HCT116 (cell line): Measurements from ENCODE around the gene UNC80. TPM values are rescaled to one million over a fixed set of nuclear protein-coding genes. Genes with fewer than 3 reads are reported as not detected.

ENCODE experiments used
- ATAC-seq: fragments of 200-7000 bp; cut with Tn5 transposase; 2 replicates; pipeline ENCODE4 v1.9.1; 2020; ENCODE audit warnings: mild to moderate bottlenecking, moderate library complexity
- BruUV-seq: library from RNA; stranded (reverse); fragments of 400-500 nt; replicated peaks from 2 replicates; lab custom pipeline; 2021; lab: Mats Ljungman, UMichigan
- CTCF ChIA-PET: fragments of 300-600 bp; sonication (Branson Sonifier 250); formaldehyde crosslinking; loops from one replicate; lab custom pipeline; 2021; ENCODE audit warnings: antibody characterized with exemption; lab: Charles Lee
- POLR2A ChIA-PET: fragments of 300-600, 350-600 bp; sonication (Branson Sonifier 250); formaldehyde crosslinking; loops from one replicate; lab custom pipeline; 2021; ENCODE audit warnings: antibody characterized with exemption; lab: Charles Lee
- RAD21 ChIA-PET, 2 experiments: fragments of 300-600 bp; sonication (Branson Sonifier 250); formaldehyde crosslinking; loops; one replicate each; lab custom pipeline; 2023; ENCODE audit warnings: low total read pairs in 2 of 2; ENCODE audit not compliant: uncharacterized antibody in 2 of 2, unreplicated experiment in 2 of 2, low non-redundant PET in 1 of 2; lab: Charles Lee
- DNase-seq: peaks from one replicate; pipeline ENCODE4 v3.0.0-alpha.2; 2010; ENCODE audit warnings: low read depth, low spot score
- H2AFZ ChIP-seq: fragments of 200-600 bp; shearing (Covaris generic), sonication (generic); 2 replicates; pipeline ENCODE4 v1.6.1; 2017; ENCODE audit warnings: low read depth, mixed run types, mixed read lengths, antibody characterized with exemption, low read length; ENCODE audit not compliant: poor library complexity, severe bottlenecking
- H3K27ac ChIP-seq: 2 replicates; pipeline ENCODE4 v1.5.1; 2012; ENCODE audit warnings: low read depth, low read length
- H3K27me3 ChIP-seq: fragments of 200-600 bp; sonication (generic); 2 replicates; pipeline ENCODE4 v1.6.1; 2016; ENCODE audit warnings: mixed run types, low read length, mixed read lengths; ENCODE audit not compliant: insufficient read depth
- H3K36me3 ChIP-seq, 2 experiments: fragments of 200-500 bp in 1 of 2; fragments of 200-600 bp in 1 of 2; sonication (Bioruptor generic) in 1 of 2; sonication (generic) in 1 of 2; 2 replicates each; pipeline versions ENCODE4 v1.5.1 to v1.6.1; 2014 to 2016; ENCODE audit warnings: low read length in 2 of 2, inconsistent platforms in 1 of 2, mixed read lengths in 1 of 2, mixed run types in 1 of 2; ENCODE audit not compliant: insufficient read depth in 2 of 2, control insufficient read depth in 1 of 2
- H3K4me1 ChIP-seq, 2 experiments: fragments of 200-600 bp in 1 of 2; sonication (generic) in 1 of 2; 2 replicates each; pipeline versions ENCODE4 v1.5.1 to v1.6.1; 2012 to 2017; ENCODE audit warnings: low read length in 2 of 2, inconsistent platforms in 1 of 2, mild to moderate bottlenecking in 1 of 2, mixed read lengths in 1 of 2, mixed run types in 1 of 2, moderate library complexity in 1 of 2; ENCODE audit not compliant: insufficient read depth in 2 of 2, control insufficient read depth in 1 of 2
- H3K4me2 ChIP-seq: fragments of 200-600 bp; sonication (generic); 2 replicates; pipeline ENCODE4 v1.6.1; 2017; ENCODE audit warnings: mixed run types, low read length, mixed read lengths
- H3K4me3 ChIP-seq, 2 experiments: fragments of 200-600 bp in 1 of 2; sonication (generic) in 1 of 2; replicated peaks in 1 of 2; 2 replicates each; pipeline ENCODE4 v1.5.1; 2011 to 2016; ENCODE audit warnings: low read length in 2 of 2, control low read depth in 1 of 2, low read depth in 1 of 2, mild to moderate bottlenecking in 1 of 2, mixed read lengths in 1 of 2, mixed run types in 1 of 2
- H3K79me2 ChIP-seq: fragments of 200-600 bp; sonication (generic); 2 replicates; pipeline ENCODE4 v1.6.1; 2017; ENCODE audit warnings: mild to moderate bottlenecking, mixed run types, low read length, moderate library complexity, mixed read lengths; ENCODE audit not compliant: insufficient read depth
- H3K9ac ChIP-seq: fragments of 200-600 bp; sonication (generic); 2 replicates; pipeline ENCODE4 v1.6.1; 2016; ENCODE audit warnings: low read length, mixed read lengths
- H3K9me2 ChIP-seq: fragments of 200-600 bp; sonication (generic), shearing (Covaris generic); 2 replicates; pipeline ENCODE4 v1.6.1; 2017; ENCODE audit warnings: mixed run types, mild to moderate bottlenecking, moderate library complexity; ENCODE audit not compliant: insufficient read depth
- H3K9me3 ChIP-seq, 2 experiments: fragments of 200-500 bp in 1 of 2; fragments of 200-600 bp in 1 of 2; sonication (Bioruptor generic) in 1 of 2; sonication (generic) in 1 of 2; 2 replicates each; pipeline ENCODE4 v1.6.1; 2014 to 2017; ENCODE audit warnings: low read length in 2 of 2, mixed read lengths in 2 of 2, inconsistent platforms in 1 of 2, low read depth in 1 of 2, mild to moderate bottlenecking in 1 of 2, mixed run types in 1 of 2, moderate library complexity in 1 of 2; ENCODE audit not compliant: control insufficient read depth in 1 of 2, insufficient read depth in 1 of 2
- H4K20me1 ChIP-seq: fragments of 200-600 bp; sonication (generic), shearing (Covaris generic); 2 replicates; pipeline ENCODE4 v1.6.1; 2017; ENCODE audit warnings: mixed run types, mild to moderate bottlenecking, moderate library complexity; ENCODE audit not compliant: insufficient read depth
- ATF3 ChIP-seq: IDR thresholded peaks from 2 replicates; pipeline ENCODE4 v1.6.1; 2012
- CBX3 ChIP-seq: IDR thresholded peaks from 2 replicates; pipeline ENCODE4 v1.6.1; 2012; ENCODE audit warnings: low read depth
- CTCF ChIP-seq, 3 experiments: fragments of 200-600 bp in 1 of 3; sonication (generic) in 1 of 3; IDR thresholded peaks in 2 of 3; conservative IDR thresholded peaks in 1 of 3; 2 replicates each; pipeline ENCODE4 v1.5.1; 2012 to 2017; ENCODE audit warnings: low read depth in 2 of 3, low read length in 2 of 3, antibody characterized with exemption in 1 of 3, borderline replicate concordance in 1 of 3, control low read depth in 1 of 3, mild to moderate bottlenecking in 1 of 3, mixed read lengths in 1 of 3, mixed run types in 1 of 3, moderate library complexity in 1 of 3; ENCODE audit not compliant: insufficient read depth in 1 of 3
- EGR1 ChIP-seq: IDR thresholded peaks from 2 replicates; pipeline ENCODE4 v1.6.1; 2012; ENCODE audit warnings: low read depth
- ELF1 ChIP-seq: IDR thresholded peaks from 2 replicates; pipeline ENCODE4 v1.6.1; 2012; ENCODE audit warnings: low read depth, borderline replicate concordance
- JUND ChIP-seq: IDR thresholded peaks from 2 replicates; pipeline ENCODE4 v1.6.1; 2012
- POLR2A ChIP-seq: IDR thresholded peaks from 2 replicates; pipeline ENCODE4 v1.7.0; 2011; ENCODE audit warnings: borderline replicate concordance; ENCODE audit not compliant: insufficient read depth, insufficient read length; ENCODE audit errors: extremely low read depth
- POLR2AphosphoS5 ChIP-seq: IDR thresholded peaks from 2 replicates; pipeline ENCODE4 v1.6.1; 2011; ENCODE audit warnings: mild to moderate bottlenecking, low read depth, low read length, moderate library complexity
- REST ChIP-seq: IDR thresholded peaks from 2 replicates; pipeline ENCODE4 v1.6.1; 2012; ENCODE audit warnings: low read depth
- SRF ChIP-seq: IDR thresholded peaks from 2 replicates; pipeline ENCODE4 v1.6.1; 2012; ENCODE audit warnings: low read depth
- YY1 ChIP-seq: IDR thresholded peaks from 2 replicates; pipeline ENCODE4 v1.6.1; 2011; ENCODE audit warnings: low read length, low read depth, moderate library complexity, mild to moderate bottlenecking; ENCODE audit not compliant: insufficient replicate concordance; ENCODE audit errors: extremely low read depth
- ZBTB33 ChIP-seq: IDR thresholded peaks from 2 replicates; pipeline ENCODE4 v1.6.1; 2011; ENCODE audit warnings: mild to moderate bottlenecking, low read length, moderate library complexity; ENCODE audit not compliant: insufficient replicate concordance; ENCODE audit errors: extremely low read depth
- ZFX ChIP-seq: fragments of 450-650 bp; IDR thresholded peaks from 2 replicates; pipeline ENCODE4 v1.6.1; 2017
- intact Hi-C: fragments of 100-400 bp; cut with micrococcal nuclease; formaldehyde crosslinking; loops from 2 replicates; pipeline ENCODE4 v1.10.0; 2022
- total RNA-seq: library from RNA; stranded (reverse); gene quantifications from one replicate; pipeline ENCODE4 v1.2.1, GENCODE V29; 2021; ENCODE audit not compliant: unreplicated experiment

Gene UNC80
- total RNA-seq, 1 experiment from 2014 or later, result not detected

- no peak overlapping the region for H3K27ac ChIP-seq
- no peak overlapping the region for H3K4me3 ChIP-seq
- ChIA-PET POLR2A (no interaction called here), CTCF (no interaction called here), RAD21 (no interaction called here)
- no peaks in the 10 kb centered on the region for H3K9me2 ChIP-seq
- H3K4me1 ChIP-seq, result no peaks in the 10 kb centered on the region
- ATAC-seq (no peak), DNase-seq (no peak)
- intact Hi-C loops, result no loop called here
- no peak overlapping the region for H2AFZ ChIP-seq
- no peaks in the 10 kb centered on the region for H4K20me1 ChIP-seq
- no peaks in the 10 kb centered on the region for H3K36me3 ChIP-seq
- no peak overlapping the region for H3K4me2 ChIP-seq
- no peaks in the 10 kb centered on the region for H3K9me3 ChIP-seq
- no peaks in the 10 kb centered on the region for H3K27me3 ChIP-seq
- no peaks in the 10 kb centered on the region for H3K79me2 ChIP-seq
- no peak for TF ChIP-seq EGR1
- H3K9ac ChIP-seq, result no peak overlapping the region
- no TSS peak for BruUV-seq
Measured at GRCh38 chr2:209753020-209753419, 18.6 kb upstream of the UNC80 start.

- Histone ChIP-seq H3K9ac (no peak overlapping the region), H4K20me1 (no peaks in the 10 kb centered on the region), H3K4me1 (no peaks in the 10 kb centered on the region), H3K27ac (no peak overlapping the region), H3K4me3 (no peak overlapping the region), H3K36me3 (no peaks in the 10 kb centered on the region), H3K9me3 (no peaks in the 10 kb centered on the region), H3K9me2 (no peaks in the 10 kb centered on the region), H3K4me2 (no peak overlapping the region), H3K27me3 (no peaks in the 10 kb centered on the region), H3K79me2 (no peaks in the 10 kb centered on the region), H2AFZ (no peak overlapping the region)
- no peak for ATAC-seq
- ChIA-PET RAD21 (no interaction called here), CTCF (no interaction called here), POLR2A (no interaction called here)
- no peak for DNase-seq
- no TSS peak for BruUV-seq
- intact Hi-C loops, result no loop called here
- TF ChIP-seq CTCF (IDR thresholded peaks at IDR 0.05 in 2 of 3, conservative IDR thresholded peaks at IDR 0.05 in 1 of 3; ENCODE audit: borderline replicate concordance in 1 of 3, insufficient read depth in 1 of 3, low read depth in 2 of 3, low read length in 2 of 3) (no peak), POLR2A (no peak), SRF (no peak), ELF1 (no peak), ZFX (no peak), ZBTB33 (no peak), EGR1 (no peak), CBX3 (no peak), ATF3 (no peak), REST (no peak), JUND (no peak), POLR2AphosphoS5 (no peak), YY1 (no peak)
Measured at GRCh38 chr2:209757163-209757562, 14.5 kb upstream of the UNC80 start.
